Rectal smooth muscle tissue (tissue), 1 donor: Measurements from ENCODE around the gene MRPL36.

Experiments
- H3K27ac ChIP-seq: one replicate; pipeline ENCODE4 v1.7.0; 2013; ENCODE audit warnings: low read depth, low read length, inconsistent platforms
- H3K27me3 ChIP-seq: one replicate; pipeline ENCODE4 v1.7.0; 2013; ENCODE audit warnings: low read length; ENCODE audit not compliant: control insufficient read depth, insufficient read depth
- H3K36me3 ChIP-seq: one replicate; pipeline ENCODE4 v1.7.0; 2013; ENCODE audit warnings: low read length; ENCODE audit not compliant: control insufficient read depth, insufficient read depth
- H3K4me1 ChIP-seq: one replicate; pipeline ENCODE4 v1.7.0; 2013; ENCODE audit warnings: low read length; ENCODE audit not compliant: control insufficient read depth, insufficient read depth
- H3K4me3 ChIP-seq: one replicate; pipeline ENCODE4 v1.7.0; 2013; ENCODE audit warnings: low read length
- H3K9ac ChIP-seq: one replicate; pipeline ENCODE4 v1.7.0; 2013; ENCODE audit warnings: low read length

MRPL36 gene

GRCh38 chr5:1779021-1779680 is 20.5 kb downstream of the MRPL36 start:
- H3K36me3 ChIP-seq, result no peaks in the 10 kb centered on the region
- no peak overlapping the region for H3K9ac ChIP-seq
- peaks cover 2% of the 10 kb centered on the region for H3K27me3 ChIP-seq
- no peak overlapping the region for H3K27ac ChIP-seq
- H3K4me3 ChIP-seq, result no peak overlapping the region
- no peaks in the 10 kb centered on the region for H3K4me1 ChIP-seq

DNA sequence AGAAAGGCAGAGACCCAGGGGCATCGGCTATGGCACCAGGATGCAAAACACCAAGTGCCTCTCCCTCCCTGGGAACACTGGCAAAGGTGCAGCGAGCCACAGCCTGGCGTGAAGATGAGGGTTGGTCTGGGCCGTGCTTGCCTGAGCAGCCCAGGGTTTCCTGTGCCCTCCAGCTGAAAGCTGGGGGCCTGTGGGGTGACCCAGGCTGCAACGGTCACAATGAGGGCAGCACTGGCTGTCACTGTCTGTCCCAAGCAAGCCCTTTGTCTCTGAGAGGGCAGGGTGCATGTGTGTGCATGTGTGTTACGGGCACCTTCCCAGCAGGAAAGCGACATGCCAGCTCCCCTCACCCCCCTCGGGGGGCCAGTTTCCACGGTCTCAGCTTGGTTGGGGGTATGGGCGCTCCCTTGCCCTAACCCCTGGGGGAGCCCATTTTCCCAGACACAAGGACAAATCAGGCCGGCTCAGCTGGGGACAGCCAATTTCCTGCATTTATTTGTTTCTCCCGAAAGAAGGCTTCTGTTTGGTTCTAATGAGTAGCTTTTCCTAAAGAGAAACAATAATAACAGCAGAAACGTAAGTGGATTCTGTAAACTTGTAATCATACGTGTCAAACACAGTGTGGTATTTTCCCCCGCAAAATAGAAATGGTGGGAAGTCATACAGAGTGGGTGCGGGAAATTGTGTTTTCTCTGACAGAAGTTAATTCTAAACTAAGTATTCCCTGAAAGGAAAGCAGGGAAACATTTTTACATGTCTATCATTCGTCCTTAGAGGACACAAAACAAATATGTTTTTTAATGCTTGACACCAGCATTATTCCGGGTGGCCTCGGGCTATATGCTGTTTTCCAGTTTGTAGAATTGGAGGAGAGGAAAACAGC is 21.3 kb downstream of the MRPL36 start:
- Histone ChIP-seq H3K27me3 (peaks cover 2% of the 10 kb centered on the region), H3K9ac (no peak overlapping the region), H3K27ac (no peak overlapping the region), H3K4me1 (no peaks in the 10 kb centered on the region), H3K36me3 (no peaks in the 10 kb centered on the region), H3K4me3 (no peak overlapping the region)

GRCh38 chr5:1777281-1778137 is 22.1 kb downstream of the MRPL36 start:
- H3K27me3 ChIP-seq, result peaks cover under 1% of the 10 kb centered on the region
- H3K9ac ChIP-seq, result no peak overlapping the region
- no peaks in the 10 kb centered on the region for H3K4me1 ChIP-seq
- no peaks in the 10 kb centered on the region for H3K36me3 ChIP-seq
- no peak overlapping the region for H3K4me3 ChIP-seq
- no peak overlapping the region for H3K27ac ChIP-seq

GRCh38 chr5:1776831-1777230 is 22.8 kb downstream of the MRPL36 start:
- Histone ChIP-seq H3K4me3 (no peak overlapping the region), H3K27me3 (no peaks in the 10 kb centered on the region), H3K36me3 (no peaks in the 10 kb centered on the region), H3K27ac (no peak overlapping the region), H3K9ac (no peak overlapping the region), H3K4me1 (no peaks in the 10 kb centered on the region)

- H3K9ac ChIP-seq, result no peak overlapping the region
- H3K27ac ChIP-seq, result no peak overlapping the region
- no peak overlapping the region for H3K4me3 ChIP-seq
- H3K36me3 ChIP-seq, result no peaks in the 10 kb centered on the region
- H3K4me1 ChIP-seq, result no peaks in the 10 kb centered on the region
- no peaks in the 10 kb centered on the region for H3K27me3 ChIP-seq
Observed at GRCh38 chr5:1772634-1773033, 27.0 kb downstream of the MRPL36 start.

DNA sequence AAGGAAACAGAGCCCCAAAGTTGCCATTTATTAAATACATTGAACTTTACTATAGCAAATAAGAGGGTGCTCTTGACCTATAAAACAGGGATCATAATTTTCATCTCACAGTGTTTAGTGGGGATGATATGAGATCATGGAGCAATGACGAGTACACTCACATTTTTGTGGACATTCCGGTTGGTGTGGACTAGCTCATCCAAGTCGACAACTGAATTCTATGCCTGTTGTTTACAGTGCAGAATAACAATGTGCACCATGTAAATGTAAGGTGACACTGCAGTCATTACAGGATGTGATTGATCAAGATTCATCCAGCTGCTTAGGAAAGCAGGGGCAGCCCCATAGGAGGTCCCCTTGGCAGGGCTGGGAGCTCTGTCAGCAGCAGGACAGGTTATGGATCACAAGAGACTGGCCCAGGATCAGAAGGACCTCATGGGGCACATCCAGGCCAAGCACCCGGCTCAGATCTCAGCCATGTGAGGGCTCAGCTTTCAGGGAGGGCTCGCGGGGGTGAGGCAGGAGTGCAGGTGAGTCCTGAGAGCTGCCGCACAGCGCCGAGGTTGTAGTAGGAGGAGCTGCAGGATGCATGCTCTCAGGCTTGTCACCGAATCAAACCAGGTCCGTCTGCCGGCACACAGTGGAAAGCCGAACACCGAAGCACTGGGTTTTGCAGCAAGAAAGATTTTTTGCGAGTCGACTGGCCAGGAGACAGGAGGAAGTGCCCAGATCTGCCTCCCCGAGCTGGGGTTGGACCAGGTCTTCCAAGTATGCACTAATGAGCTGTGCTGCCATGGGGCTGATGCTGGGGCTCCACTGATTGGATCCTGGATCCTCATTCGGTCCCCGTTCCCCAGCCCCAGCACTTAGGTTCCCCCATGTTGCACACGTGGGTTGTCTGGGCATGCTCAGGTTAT is 28.2 kb downstream of the MRPL36 start:
- H3K36me3 ChIP-seq, result no peaks in the 10 kb centered on the region
- no peak overlapping the region for H3K27ac ChIP-seq
- H3K9ac ChIP-seq, result no peak overlapping the region
- H3K4me1 ChIP-seq, result no peaks in the 10 kb centered on the region
- no peak overlapping the region for H3K4me3 ChIP-seq
- H3K27me3 ChIP-seq, result no peaks in the 10 kb centered on the region

DNA sequence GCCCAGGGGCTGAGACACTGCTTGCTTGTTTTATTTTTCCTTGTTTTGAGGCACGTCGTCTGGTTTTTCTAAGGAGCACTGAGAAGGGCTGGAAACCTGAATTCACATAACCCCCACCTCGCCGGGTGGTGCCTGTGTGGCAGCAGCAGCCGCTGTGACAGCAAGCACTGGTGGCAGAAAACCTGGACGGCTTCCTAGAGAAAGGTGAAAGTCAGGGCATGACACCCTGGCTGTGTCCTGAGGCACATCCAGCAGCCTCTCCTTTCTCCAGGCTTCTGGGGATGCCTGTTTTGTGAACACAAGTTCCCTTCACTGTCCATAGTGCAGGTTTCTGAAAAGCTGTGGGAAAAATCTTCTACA is 29.2 kb downstream of the MRPL36 start:
- no peak overlapping the region for H3K4me3 ChIP-seq
- H3K27ac ChIP-seq, result no peak overlapping the region
- no peaks in the 10 kb centered on the region for H3K36me3 ChIP-seq
- H3K27me3 ChIP-seq, result no peaks in the 10 kb centered on the region
- no peak overlapping the region for H3K9ac ChIP-seq
- H3K4me1 ChIP-seq, result no peaks in the 10 kb centered on the region

DNA sequence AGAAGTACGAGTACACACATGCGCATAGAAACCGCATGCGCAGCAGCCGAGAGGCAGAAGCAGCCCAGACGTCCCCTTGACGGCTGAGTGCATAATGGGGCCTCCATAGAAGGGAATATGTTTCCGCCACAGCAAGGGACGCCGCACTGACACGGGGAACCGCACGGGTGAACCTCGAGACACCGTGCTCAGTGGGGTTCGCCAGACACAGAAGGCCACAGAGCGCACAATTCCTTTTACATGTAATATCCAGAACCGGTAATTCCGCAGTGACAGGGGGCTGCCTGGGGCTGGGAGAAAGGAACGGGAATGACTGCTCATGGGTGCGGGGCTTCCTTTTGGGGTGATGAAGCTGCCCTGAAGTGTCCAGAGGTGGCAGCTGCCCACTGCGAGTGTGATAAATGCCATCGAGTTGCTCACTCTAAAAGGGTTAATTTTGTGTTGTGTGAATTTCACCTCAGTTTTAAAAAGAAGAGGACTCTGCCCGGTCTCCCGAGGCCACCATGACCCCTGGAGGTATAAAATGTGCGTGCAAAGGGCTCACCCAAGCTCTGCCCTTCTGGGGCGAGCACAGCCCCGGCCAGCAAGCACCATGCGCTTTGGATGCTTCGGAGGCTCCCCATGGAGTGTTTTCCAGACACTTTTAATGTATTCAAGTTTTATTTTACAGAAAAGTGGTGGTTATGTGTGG is 29.7 kb downstream of the MRPL36 start:
- no peak overlapping the region for H3K9ac ChIP-seq
- H3K4me1 ChIP-seq, result no peaks in the 10 kb centered on the region
- no peaks in the 10 kb centered on the region for H3K27me3 ChIP-seq
- no peak overlapping the region for H3K27ac ChIP-seq
- no peaks in the 10 kb centered on the region for H3K36me3 ChIP-seq
- no peak overlapping the region for H3K4me3 ChIP-seq

- Histone ChIP-seq H3K4me3 (no peak overlapping the region), H3K9ac (no peak overlapping the region), H3K4me1 (no peaks in the 10 kb centered on the region), H3K27ac (no peak overlapping the region), H3K27me3 (no peaks in the 10 kb centered on the region), H3K36me3 (no peaks in the 10 kb centered on the region)
Observed at GRCh38 chr5:1769017-1769640, 30.5 kb downstream of the MRPL36 start.

DNA sequence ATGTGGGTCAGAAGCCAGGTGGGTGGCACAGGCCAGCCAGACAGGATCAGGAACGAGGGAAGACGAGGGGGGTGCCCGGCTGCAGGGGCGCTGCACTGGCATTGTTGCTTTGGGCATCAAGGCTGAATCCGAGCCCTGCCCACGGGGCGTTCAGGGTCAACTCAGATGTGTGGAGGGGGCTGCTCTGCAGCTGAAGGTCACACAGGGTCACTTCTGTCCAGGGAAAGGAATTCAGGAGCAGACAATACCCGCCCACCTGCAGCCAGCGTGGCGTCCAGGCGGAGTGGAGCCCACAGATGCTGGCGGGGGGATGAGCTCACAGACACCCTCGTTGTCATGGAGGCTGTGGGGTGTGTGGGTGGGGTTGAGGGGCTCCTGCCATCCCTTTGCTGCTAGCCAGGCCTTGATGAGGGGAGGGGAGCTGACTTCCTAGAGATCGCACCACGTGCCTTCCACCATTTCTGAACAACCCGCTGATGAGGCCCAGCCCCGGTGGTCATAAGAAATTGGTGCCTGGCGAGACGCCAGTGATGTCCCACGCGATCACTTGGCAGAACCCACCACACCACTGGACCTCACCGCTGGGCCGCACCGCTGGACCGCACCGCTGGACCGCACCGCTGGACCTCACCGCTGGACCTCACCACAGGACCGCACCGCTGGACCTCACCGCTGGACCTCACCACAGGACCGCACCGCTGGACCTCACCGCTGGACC is 31.2 kb downstream of the MRPL36 start:
- Histone ChIP-seq H3K27ac (no peak overlapping the region), H3K27me3 (no peaks in the 10 kb centered on the region), H3K4me3 (no peak overlapping the region), H3K4me1 (no peaks in the 10 kb centered on the region), H3K36me3 (no peaks in the 10 kb centered on the region), H3K9ac (no peak overlapping the region)
